ENCODE data around the gene KIF5A. TPM values are rescaled to one million over a fixed set of nuclear protein-coding genes. Genes with fewer than 3 reads are reported as not detected.

Gene KIF5A
- total RNA-seq, 4 donors from 2014 or later: 0.15 to 0.22 (median 0.19) TPM; not detected in 1

DNA sequence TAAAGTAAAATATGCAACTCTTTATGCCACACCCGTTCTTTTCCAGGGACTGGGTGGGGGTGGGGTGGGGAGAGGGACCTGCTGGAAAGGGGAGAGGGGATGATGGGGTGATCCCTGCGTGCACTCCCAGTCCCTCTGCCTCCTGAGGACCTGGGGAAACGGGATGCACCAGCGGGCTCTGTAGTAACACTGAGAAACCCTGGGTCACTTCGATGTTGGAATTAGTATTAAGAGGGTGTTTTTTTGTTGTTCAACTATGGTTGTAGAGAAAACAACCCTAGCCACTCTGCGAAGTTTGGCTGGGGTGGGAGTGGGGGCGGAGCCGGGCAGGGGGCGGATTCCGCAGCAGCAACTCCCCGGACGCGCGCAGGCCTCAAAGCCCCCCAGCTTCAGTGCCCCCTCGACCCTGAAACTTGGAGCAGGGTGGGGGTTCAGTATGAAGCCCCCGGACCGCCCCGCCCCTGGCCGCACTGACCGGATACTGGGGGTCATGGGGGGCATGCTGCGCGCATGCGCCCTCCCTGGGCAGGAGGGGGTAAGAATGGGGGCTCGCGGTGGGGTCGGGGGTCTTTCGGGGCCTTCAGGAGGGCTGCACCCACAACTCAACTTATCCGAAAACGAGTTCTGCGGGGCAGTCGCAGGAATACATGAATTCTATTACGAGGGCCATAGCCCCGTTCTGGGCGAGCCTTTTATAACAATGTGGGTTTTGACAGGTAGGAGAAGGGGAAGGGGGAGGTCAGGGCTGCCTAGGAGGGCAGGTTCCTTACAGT, 60.1 kb downstream of the KIF5A start:
- Histone ChIP-seq H3K27me3 (peaks cover 0 to 53% (median 0%) of the 10 kb centered on the region in 4 donors), H3K36me3 (peaks cover 0 to 11% (median 0%) of the 10 kb centered on the region in 3 donors), H3K4me3 (peak overlapping the region; percentile 45 to 75 (median 63)), H3K9me3 (no peaks in the 10 kb centered on the region), H3K27ac (peak overlapping the region; percentile 77 to 92 (median 86)), H3K4me1 (peaks cover 17 to 61% (median 18%) of the 10 kb centered on the region in 3 donors)
- 43 to 44% methylated on average over 7 to 25 of the region's 34 CpGs for WGBS, 2 donors
- TF ChIP-seq POLR2A (IDR thresholded peaks at IDR 0.05) (no peak), CTCF (IDR thresholded peaks at IDR 0.05) (no peak)
- DNase-seq: no peak
- intact Hi-C loops (cut with DNase I): no loop called here

GRCh38 chr12:57610554-57611107, 60.8 kb downstream of the KIF5A start:
- Histone ChIP-seq H3K27ac (peak overlapping the region; percentile 77 to 92 (median 86)), H3K27me3 (peaks cover 0 to 56% (median 0%) of the 10 kb centered on the region in 4 donors), H3K4me1 (peaks cover 11 to 57% (median 13%) of the 10 kb centered on the region in 3 donors), H3K4me3 (peak overlapping the region; percentile 45 to 75 (median 63)), H3K9me3 (no peaks in the 10 kb centered on the region), H3K36me3 (peaks cover 0 to 16% (median 0%) of the 10 kb centered on the region in 3 donors)
- intact Hi-C loops (cut with DNase I): no loop called here
- WGBS, 2 donors: 40% methylated on average over 9 of the region's 29 CpGs; no CpG with 5 or more reads in 1 of the 2 donors
- no peak for DNase-seq
- TF ChIP-seq CTCF (IDR thresholded peaks at IDR 0.05) (no peak), POLR2A (IDR thresholded peaks at IDR 0.05) (peak in 1 of 4 donors; percentile 23)

DNA sequence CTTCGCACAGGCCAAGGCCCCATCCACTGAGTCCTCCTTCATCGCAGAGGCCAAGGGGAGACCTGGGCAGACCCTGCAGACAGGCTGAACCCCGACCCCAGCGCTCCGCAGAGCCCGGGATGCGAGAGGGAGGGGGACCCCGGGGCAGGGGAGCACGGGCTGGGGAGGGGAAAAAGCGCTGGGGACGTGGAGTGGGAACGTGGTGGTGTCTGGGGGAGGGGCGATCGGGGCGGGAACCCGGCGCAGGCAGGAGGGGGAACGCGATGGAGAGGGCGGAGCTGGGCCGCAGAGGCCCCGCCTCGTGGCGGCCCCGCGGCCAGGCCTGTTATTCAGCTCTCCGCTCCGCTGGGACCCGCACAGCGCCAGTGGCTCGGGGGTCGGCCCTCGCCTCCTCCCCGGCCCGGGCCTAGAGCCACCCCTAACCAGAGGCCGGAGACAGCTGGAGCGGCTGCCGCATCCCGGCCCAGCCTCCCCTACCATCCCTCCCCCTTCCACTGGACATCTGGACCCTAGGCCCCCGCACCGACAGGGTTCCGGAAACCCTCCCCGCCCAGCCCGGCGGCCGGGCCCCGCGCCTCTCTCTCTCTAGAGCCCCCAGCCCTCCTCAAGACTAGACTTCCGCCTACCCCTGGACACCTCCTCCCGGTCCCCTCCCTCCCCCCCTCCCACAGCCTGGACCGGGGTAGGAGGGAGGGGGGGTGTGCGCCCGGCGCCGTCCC, 61.4 kb downstream of the KIF5A start, which contains the start of gene ARHGEF25:
TSS of gene ARHGEF25 (plus strand) at position 328 of the 719 bp plus-strand sequence. CDS start 460 bp downstream, outside the sequence.
- Histone ChIP-seq H3K27ac (peak within 1 kb of the TSS; percentile 77 to 92 (median 86)), H3K36me3 (peaks cover 0 to 22% (median 0%) of the 10 kb centered on the region in 3 donors), H3K9me3 (no peaks in the 10 kb centered on the region), H3K4me3 (peak within 1 kb of the TSS; percentile 45 to 75 (median 63)), H3K27me3 (peaks cover 0 to 58% (median 0%) of the 10 kb centered on the region in 4 donors), H3K4me1 (peaks cover 9 to 57% (median 10%) of the 10 kb centered on the region in 3 donors)
- 1 to 5% methylated on average over 11 to 17 of the region's 55 CpGs for WGBS, 2 donors
- TF ChIP-seq POLR2A (IDR thresholded peaks at IDR 0.05): peak in 1 of 4 donors; percentile 65
- TF ChIP-seq CTCF (IDR thresholded peaks at IDR 0.05): no peak
- DNase-seq: no peak
- intact Hi-C loops (cut with DNase I): no loop called here

DNA sequence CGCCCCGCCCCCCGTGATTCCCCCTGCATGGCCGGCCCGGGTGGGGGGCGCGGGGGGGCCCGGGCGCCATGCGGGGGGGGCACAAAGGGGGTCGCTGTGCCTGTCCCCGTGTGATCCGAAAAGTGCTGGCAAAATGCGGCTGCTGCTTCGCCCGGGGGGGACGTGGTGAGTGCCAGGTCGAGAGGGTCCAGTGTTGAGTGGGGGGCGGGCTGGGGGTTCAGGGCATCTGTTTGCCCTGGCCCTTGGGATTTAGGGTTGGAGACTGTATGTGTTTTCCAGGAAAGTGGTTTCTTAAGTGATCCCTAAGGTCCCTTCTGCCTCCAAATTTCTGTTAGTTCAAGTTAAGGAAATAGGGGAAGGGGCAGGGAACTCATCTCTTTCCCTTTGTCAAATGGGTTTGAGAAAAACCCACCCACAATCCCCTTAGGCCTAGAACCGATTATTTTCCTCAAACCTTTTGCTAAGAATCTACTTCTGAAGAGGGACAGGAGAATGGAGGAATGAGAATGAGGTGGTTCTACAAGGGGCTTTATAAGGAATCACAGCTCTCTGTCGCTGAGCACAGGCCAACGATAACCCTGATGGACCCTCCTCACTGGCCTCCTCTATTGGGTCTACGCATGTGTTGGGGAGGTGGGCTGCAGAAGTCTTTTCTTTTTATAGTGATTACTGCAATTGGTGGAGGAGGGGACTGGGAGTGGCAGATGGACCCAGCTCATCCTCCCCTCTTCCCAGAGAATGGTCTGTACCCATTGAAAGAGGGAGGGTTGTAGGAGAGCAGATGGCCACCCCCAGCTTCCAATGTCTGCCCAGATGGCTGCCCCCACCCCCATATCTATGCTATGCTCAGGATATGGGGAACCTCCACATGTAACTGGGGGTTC, 62.2 kb downstream of the KIF5A start:
- Histone ChIP-seq H3K9me3 (no peaks in the 10 kb centered on the region), H3K4me1 (peaks cover 10 to 61% (median 11%) of the 10 kb centered on the region in 3 donors), H3K27ac (peak overlapping the region; percentile 77 to 92 (median 86)), H3K4me3 (peak overlapping the region; percentile 45 to 75 (median 63)), H3K27me3 (peaks cover 0 to 66% (median 0%) of the 10 kb centered on the region in 4 donors), H3K36me3 (peaks cover 0 to 18% (median 0%) of the 10 kb centered on the region in 3 donors)
- DNase-seq: no peak
- WGBS, 2 donors: 35 to 80% methylated on average over 1 to 7 of the region's 23 CpGs
- TF ChIP-seq CTCF (IDR thresholded peaks at IDR 0.05) (no peak), POLR2A (IDR thresholded peaks at IDR 0.05) (no peak)
- intact Hi-C loops (cut with DNase I): no loop called here
